Uterus (tissue), 2 donors: ENCODE measurements around the gene WDR27.

Experiments
- POLR2A ChIP-seq, 2 donors: fragments of 450-650 bp; IDR thresholded peaks; one replicate each; pipeline ENCODE4 v1.6.1; 2016; ENCODE audit warnings: antibody characterized with exemption in 2 of 2, mild to moderate bottlenecking in 1 of 2, moderate library complexity in 1 of 2
- TF ChIP-seq, protein P1 (sequence below), 4 experiments: fragments of 200-600 bp in 2 of 4; fragments of 450-650 bp in 2 of 4; sonication (generic) in 2 of 4; IDR thresholded peaks; one replicate each; pipeline ENCODE4 v1.5.1; 2016 to 2019; ENCODE audit warnings: antibody characterized with exemption in 4 of 4, mild to moderate bottlenecking in 2 of 4, moderate library complexity in 1 of 4

DNA sequence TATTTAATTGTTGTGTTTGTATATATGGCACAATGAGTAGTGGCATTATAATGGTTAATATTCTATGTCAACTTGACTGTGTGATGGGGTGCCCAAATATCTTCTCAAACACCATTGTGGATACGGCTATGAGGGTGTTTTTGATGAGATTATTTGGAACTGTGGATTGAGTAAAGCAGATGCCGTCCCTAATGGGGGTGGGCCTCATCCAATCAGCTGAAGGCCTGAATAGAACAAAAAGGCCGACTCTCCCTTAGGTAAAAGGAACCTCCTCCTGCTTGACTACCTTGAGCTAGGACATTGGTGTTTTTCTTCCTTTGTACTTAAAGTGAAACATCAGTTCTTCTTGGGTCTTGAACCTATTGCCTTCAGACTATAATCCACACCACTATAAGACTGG, 207.8 kb downstream of the WDR27 start:
- TF ChIP-seq, protein P1, sequence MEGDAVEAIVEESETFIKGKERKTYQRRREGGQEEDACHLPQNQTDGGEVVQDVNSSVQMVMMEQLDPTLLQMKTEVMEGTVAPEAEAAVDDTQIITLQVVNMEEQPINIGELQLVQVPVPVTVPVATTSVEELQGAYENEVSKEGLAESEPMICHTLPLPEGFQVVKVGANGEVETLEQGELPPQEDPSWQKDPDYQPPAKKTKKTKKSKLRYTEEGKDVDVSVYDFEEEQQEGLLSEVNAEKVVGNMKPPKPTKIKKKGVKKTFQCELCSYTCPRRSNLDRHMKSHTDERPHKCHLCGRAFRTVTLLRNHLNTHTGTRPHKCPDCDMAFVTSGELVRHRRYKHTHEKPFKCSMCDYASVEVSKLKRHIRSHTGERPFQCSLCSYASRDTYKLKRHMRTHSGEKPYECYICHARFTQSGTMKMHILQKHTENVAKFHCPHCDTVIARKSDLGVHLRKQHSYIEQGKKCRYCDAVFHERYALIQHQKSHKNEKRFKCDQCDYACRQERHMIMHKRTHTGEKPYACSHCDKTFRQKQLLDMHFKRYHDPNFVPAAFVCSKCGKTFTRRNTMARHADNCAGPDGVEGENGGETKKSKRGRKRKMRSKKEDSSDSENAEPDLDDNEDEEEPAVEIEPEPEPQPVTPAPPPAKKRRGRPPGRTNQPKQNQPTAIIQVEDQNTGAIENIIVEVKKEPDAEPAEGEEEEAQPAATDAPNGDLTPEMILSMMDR (IDR thresholded peaks at IDR 0.05): no peak
- no peak for TF ChIP-seq POLR2A (IDR thresholded peaks at IDR 0.05)
